Endothelial cell of umbilical vein (primary cell): ENCODE data around the gene RNU1-2. TPM values are rescaled to one million over a fixed set of nuclear protein-coding genes. Genes with fewer than 3 reads are reported as not detected.

ENCODE experiments used
- microRNA-seq: library from miRNA; unstranded; fragments of <30 nt; microRNA quantifications from one replicate; pipeline ENCODE4 v1.2.0, GENCODE V29; 2021; ENCODE audit warnings: borderline number of aligned reads, borderline replicate concordance
- polyA plus RNA-seq, 4 experiments: library from polyadenylated mRNA; depleted of rRNA in 3 of 4; stranded (reverse) in 3 of 4; unstranded in 1 of 4; fragments of >200 nt; gene quantifications; 2 replicates each; pipeline versions ENCODE4 v1.2.1 to v1.2.3, GENCODE V29; 2011 to 2012; ENCODE audit warnings: missing spikeins in 1 of 4
- small RNA-seq: library from RNA; depleted of rRNA; stranded (forward); fragments of <200 nt; gene quantifications from one replicate; pipeline ENCODE3, GENCODE V24; 2012; ENCODE audit warnings: low replicate concordance, low read depth; ENCODE audit not compliant: insufficient read depth, insufficient read length
- total RNA-seq: library from RNA; stranded (reverse); gene quantifications from 2 replicates; pipeline ENCODE4 v1.2.3, GENCODE V29; 2021

The RNU1-2 gene
- total and polyA plus RNA-seq, 2 donors (not counting 3 experiments of a cell fraction or from before 2014, with no cell fraction given) = 206 to 1,319 TPM

Small RNAs within 50 kb of the gene (microRNA-seq; reads per million reads assigned to microRNA genes)
- not detected for gene MIR3675

Small RNAs within 50 kb of the gene (small RNA-seq; reads per million reads assigned to genes)
- gene MIR3675 = not detected
- not detected for gene RNU1-2
- not detected for gene RNU1-5P

Other genes with a start within 250 kb of the RNU1-2 start
- gene RNU1-3, start 229.0 kb upstream of the RNU1-2 start, total RNA-seq = 1,319 and 2,019 TPM in 2 replicates
- under 0.01 and 206 TPM in 2 replicates for gene RNU1-3, start 229.0 kb upstream of the RNU1-2 start, polyA plus RNA-seq
- 1,319 and 2,019 TPM in 2 replicates for gene RNU1-4, start 155.5 kb upstream of the RNU1-2 start, total RNA-seq
- under 0.01 and 206 TPM in 2 replicates for gene RNU1-4, start 155.5 kb upstream of the RNU1-2 start, polyA plus RNA-seq
- gene CROCC, start 26.0 kb downstream of the RNU1-2 start, total RNA-seq = 27.0 and 35.5 TPM in 2 replicates
- gene CROCC, start 26.0 kb downstream of the RNU1-2 start, polyA plus RNA-seq = 18.2 and 18.3 TPM in 2 replicates
- 37.9 and 43.0 TPM in 2 replicates for gene MFAP2, start 84.6 kb downstream of the RNU1-2 start, total RNA-seq
- 138 and 183 TPM in 2 replicates for gene MFAP2, start 84.6 kb downstream of the RNU1-2 start, polyA plus RNA-seq
- 44.9 and 52.3 TPM in 2 replicates for gene ATP13A2, start 115.9 kb downstream of the RNU1-2 start, total RNA-seq
- 60.6 and 76.2 TPM in 2 replicates for gene ATP13A2, start 115.9 kb downstream of the RNU1-2 start, polyA plus RNA-seq
- 90.3 and 96.2 TPM in 2 replicates for gene SDHB, start 158.1 kb downstream of the RNU1-2 start, total RNA-seq
- 86.8 and 98.1 TPM in 2 replicates for gene SDHB, start 158.1 kb downstream of the RNU1-2 start, polyA plus RNA-seq
- gene PADI2, start 223.5 kb downstream of the RNU1-2 start, total RNA-seq = not detected in 2 replicates
- not detected in 2 replicates for gene PADI2, start 223.5 kb downstream of the RNU1-2 start, polyA plus RNA-seq